GM19463 (cell line): Measurements from ENCODE around the gene CAST.

Experiments
- ATAC-seq: cut with Tn5 transposase; IDR thresholded peaks from one replicate; pipeline ENCODE4 v1.9.1; 2021; ENCODE audit warnings: mild to moderate bottlenecking, moderate library complexity; ENCODE audit not compliant: unreplicated experiment

The CAST gene

DNA sequence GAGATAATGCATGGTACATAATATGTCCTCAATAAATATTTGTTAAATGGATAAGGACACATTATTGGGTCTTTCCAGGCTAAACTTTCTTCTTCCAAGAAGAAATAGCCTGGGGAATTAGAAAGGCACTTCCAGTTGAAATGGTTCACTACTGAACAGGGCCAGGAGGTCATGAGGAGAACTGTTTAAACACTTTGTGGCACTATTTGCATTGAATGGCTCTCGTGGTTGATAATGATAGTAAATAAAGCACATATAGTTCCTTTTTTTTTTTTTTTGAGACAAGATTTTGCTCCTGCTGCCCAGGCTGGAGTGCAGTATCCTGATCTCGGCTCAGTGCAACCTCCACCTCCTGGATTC, 19.9 kb upstream of the CAST start:
- no peak for ATAC-seq

DNA sequence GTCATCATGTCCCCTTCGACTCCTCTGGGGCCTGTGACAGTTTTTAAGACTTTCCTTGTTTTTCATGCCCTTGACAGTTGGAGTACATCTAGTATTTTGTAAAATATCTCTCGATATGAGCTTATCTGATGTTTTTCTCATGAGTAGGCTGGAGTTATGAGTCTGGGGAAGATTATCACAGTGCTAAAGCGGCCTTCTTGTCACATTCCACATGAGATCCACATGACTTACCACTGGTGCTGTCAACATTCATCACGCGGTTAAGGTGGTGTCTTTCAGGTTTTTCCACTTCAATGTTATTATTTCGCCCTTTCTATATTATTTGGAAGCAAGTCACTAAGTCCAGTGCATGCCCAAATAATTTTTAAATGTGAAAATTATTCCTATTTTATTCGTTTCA, 17.1 kb upstream of the CAST start:
- no peak for ATAC-seq

DNA sequence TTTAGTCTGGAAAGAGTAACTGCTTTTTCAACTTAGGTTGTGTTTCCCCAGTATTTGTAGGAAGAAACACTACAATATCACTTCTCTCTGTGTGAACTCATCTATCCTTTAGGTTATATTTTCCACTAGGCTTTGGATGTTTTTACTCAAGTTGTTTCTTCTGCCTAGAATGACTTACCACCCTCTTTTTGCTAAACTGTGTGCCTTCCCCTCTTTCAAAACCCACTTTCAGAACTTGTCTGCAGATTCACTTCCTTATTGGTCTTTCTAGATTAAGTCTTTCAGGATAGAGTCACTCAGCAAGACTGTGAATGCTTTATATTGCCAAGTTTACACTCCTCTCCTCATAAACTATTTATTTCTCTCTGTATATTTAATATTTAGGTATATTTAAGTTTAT, 14.2 kb upstream of the CAST start:
- peak; percentile 76 for ATAC-seq

DNA sequence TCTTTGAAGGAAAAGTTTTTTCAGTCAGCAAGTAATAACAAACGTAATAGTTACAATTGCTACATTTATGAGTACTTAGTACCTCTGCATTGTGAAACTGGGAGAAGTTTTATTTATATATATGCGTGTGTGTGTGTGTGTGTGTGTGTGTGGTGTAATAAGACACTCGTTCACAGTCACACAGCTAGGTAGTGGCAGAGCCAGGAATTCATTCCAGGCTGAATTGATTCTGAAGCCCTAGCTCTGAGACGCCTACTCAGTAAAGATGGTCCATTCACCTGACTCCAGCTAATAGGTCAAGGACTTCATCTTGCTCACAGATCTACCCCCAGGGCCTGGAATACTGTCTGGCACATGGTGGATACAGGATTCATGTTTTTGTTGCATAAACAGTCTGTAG, 13.6 kb upstream of the CAST start:
- ATAC-seq, result no peak

DNA sequence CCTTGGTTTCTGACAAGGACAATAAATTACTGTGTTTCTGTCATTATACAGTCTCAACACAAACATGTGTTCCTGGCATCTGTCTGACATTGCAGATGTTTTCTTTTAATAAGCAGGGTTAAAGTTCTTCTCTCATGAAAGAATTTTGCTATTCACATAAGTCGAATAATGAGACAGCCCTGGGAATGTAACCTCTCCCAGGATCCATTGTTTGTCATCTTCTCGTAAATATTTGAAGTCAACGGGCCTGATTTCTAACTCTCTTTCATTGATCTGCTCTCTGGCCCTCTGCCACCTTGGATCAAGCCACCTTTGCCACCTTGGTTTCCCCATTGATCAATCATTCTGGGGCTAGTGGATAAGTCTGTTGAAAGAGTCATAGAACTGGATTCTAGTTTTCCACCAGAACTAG, 12.9 kb upstream of the CAST start:
- ATAC-seq, result no peak

DNA sequence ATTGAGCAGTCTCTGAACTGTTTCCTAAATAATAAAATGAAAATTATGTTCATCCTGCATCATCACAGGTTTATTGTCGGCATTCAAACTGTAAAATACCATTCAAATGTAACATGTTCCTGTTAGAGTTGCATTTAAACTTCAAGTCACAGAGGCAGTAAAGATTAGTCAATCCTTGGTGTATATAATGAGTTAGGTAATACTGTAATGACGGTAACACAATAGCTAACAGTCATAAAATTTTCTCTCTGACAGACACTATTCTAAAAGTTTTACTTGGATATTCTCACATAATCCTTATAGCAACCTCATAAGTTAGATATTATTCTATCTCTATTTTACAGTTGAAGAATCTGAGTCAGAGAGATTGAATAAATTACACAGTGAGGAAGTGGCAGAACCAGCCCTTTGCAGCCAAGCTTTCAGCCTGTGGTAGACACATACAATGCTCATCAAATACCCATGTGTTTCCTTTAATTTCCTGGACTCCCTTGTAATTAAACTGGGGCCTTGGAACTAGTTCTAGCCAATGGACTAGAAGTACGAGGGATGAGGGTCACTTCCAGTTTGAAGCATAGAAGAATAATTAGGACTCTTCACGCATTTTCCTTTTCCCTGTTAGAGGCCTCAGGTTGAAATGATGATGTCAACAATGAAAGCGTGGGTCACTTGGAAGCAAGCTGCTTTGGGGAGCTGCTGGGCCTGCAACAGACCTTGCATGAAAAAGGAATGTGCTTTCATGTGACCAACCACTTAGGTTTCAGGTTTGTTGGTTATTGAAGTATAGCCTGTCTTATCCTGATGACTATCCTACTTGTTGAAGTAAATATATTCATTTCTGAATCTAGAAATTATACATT, 12.3 kb upstream of the CAST start:
- no peak for ATAC-seq

DNA sequence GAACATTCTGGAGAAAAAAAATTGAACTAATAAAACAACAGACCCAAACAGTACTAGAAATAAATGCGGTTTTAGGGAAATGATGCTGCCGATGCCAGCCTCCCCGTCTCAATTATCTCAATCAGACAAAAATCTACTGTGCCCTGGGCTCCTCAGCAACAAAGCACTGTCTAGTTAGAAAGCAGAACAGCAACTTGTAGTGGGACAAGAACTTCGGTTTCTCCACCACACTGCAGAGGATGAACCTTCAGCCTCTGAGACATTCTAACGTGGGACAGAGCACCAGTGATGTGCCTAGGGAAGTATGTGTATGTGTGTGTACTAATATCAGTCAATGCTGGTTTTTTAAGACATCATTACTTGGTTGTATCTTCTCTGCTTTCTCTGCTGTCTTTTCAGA, 11.1 kb upstream of the CAST start:
- ATAC-seq, result no peak

DNA sequence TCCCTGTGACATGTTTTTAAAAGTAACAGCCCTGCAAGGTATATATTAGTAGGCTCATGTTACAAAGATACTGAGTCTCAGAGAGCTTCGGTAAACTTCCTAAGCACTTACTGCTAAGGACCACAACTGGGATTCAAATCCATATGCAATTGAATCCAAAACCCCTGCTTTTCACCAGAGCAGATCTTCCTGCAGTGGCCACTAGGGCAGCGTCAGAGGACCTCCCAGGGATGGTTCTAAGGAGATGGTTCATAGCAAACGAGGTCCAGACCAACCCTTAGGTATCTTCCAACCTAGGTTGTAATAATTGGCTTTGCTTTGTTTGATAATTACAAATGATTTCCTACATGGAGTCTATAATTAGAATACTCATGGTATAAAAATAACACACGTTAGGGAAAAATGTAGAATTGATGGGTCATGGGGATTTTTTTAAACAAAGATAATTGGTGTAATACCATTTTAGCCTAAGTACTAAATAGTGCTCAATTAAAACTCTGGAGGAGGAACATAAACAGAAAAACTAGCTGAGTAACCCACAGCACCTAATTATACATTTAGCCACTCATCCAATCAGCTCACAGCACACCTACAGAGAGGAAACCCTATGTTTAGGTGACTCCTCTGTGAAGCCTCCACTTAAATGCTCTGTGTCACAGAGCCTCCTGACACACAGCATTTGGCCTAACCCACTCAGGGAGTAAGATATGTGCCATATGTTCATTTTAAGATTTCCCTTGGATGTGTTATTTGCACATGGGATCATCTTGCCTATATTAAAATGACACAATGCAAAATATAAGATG, 10.0 kb upstream of the CAST start:
- ATAC-seq, result no peak

DNA sequence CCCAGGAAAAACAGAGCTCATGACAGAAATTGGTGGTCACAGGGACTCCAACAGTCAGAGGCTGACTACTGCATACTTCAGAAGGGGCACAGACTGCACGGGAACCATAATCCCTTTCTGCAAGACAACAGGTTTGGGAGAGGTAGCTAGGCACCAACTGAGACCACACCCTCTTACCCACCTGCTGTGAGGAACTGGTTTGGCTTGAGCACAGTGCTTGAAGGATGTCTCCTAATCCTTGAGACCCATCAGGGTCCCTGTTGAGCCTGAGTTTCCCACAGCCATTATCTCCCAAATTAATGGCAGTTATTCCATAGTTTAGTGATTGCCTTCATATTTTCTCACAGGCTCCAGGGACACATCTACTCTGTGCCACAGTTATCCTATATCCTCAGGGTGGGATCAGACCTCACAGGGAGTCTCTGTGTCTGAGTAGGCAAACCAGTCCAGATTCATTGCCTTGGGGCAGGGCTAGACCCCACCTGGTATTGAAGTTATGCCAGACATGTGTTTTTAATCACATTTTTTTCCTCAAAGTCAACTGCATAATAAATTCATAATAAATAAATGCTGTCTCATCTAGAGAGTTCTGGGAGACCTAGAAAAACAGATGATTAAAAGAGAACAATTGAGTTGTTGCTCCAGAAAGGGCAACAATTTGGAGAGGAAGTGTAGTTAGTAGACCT, 9.3 kb upstream of the CAST start:
- no peak for ATAC-seq

DNA sequence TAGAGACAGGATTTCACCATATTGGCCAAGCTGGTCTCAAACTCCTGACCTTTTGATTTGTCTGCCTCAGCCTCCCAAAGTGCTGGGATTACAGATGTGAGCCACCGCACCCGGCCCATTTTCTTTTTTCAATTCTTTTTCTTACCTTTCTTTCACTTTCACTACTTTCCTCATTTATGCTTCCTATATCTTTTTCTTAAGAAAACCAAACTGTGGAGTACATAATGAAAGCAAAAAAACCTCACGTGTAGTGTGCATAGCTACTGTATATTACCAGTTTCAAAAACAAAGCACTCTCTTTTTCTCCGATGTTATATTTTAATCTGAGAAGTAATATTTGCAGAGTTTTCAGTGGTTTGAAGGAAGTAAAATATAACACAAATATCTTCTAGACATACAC, 8.0 kb upstream of the CAST start:
- ATAC-seq, result no peak

DNA sequence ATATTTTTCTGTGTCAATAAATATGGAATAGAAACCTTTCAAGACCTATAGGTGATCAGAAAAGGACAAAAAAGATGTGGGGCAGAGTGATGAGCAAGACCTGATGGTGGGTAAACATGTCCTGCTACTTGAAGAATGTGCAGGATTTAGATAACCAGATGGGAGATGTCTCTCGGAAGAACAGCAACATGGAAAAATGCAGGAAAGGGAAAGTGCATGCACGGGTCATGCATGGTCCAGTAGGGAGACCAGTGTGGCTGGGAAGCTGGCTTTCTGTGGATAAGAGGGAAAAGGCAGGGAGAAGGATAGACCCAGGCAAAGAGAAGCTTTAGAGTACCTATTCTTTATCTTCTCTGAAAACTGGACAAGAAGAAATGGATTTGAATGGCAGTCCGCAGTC, 7.1 kb upstream of the CAST start:
- ATAC-seq, result no peak

DNA sequence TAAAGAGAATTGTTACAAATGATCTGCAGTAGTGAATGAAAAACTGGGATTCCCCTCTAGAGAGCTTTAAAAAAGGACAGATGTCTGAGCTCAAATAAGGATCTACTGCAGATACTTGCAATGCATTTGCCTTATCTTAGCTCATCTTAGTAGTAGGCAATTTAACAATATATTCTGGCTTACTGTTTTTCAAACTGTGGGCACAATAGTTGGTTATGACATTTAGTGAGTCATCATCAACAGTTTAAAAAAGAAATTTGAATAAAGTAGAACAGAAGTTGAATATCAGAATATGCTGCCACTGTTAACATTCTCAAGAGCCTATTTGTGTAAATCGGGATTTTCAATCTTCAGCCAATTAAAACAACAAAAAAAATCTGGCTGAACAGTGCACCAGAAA, 6.7 kb upstream of the CAST start:
- ATAC-seq, result no peak

DNA sequence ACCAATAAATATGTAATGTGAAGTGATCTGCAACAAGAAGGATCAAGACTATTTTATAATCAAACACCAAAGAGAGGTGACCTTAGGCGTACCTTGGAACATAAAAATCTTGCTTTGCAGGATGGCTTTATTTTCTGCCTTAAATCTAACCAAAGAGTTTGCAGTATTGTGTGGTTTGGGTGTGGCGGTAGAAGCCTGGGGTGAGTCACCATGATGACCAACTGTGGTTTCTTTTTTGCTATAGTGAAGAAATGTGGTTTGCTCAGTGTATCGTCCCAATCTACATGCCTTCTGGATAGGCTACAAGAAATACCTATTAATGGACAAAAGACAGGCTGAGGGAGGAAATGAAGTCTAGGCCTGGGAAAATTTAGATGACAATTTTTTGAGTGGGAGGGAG, 5.1 kb upstream of the CAST start:
- ATAC-seq, result peak; percentile 68

DNA sequence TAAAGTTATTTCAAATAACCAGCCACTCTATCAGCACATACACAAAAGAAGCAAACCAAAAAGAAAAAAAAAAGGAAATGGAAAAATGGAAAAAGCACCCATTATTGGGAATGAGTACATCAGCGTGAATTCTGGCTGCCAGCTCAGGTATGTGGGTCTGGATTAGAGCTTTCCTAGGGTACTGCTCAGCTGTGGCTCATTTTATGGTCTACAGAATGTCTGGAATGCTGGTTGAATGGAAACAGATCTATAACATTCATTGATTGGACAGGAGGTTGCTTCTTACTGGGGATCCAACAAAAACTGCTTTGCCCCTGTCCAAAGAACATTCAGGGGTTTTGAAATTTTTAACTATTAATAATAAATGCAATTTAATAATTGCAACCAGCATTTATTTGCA, 3.9 kb upstream of the CAST start:
- no peak for ATAC-seq

DNA sequence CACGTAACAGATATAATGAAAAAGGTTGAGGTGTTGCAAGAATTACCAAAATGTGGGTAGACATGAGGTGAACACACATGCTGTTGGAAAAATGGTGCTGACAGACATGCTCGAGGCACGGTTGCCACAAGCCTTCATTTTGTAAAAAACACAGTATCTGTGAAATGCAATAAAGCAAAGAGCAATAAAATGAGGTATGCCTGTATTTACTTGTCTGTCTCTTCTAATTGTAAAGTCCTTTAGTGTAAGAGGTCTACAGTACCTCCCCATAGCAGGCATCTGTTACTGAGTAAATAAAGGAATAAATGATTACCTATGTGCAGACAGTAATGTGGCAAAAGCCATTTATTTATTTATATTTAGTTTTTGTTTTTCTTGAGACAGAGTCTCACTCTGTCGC, 3.0 kb upstream of the CAST start:
- ATAC-seq, result no peak

DNA sequence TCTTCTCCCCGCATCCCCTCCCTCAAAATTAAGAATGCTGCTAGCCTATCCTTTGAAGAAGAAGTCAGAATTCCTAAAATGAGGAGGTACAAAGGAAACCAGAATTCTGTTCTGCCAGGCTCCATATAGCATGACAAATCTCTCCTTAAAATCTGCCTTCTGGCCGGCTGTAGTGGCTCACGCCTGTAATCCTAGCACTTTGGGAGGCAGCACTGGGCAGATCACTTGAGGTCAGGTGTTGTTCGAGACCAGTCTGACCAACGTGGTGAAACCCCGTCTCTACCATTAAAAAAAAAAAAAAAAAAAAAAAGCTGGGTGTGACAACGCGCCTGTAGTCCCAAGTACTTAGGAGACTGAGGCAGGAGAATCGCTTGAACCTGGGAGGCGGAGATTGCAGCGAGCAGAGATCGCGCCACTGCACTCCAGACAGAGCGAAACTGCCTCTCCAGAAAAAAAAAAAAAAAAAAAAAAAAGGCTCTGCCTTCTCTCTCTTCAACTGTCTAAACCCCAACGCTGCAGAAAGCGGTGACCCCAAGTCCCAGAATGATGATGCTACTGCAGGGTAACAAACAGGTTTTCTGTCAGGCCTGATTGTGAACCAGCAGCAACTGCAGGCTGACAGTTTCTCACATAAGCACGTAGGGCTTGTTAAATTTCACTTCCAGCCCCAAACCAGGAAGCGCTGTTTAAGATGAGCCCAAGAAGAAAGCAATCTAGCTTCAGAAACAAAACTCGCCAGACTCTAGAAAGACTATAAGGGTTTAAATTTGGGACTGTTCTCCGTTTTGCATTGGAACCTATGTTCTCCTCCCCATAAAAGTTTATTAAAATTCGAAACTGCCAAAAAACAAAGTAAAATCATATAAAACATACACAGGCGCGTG, 963 bp upstream of the CAST start:
- no peak for ATAC-seq

DNA sequence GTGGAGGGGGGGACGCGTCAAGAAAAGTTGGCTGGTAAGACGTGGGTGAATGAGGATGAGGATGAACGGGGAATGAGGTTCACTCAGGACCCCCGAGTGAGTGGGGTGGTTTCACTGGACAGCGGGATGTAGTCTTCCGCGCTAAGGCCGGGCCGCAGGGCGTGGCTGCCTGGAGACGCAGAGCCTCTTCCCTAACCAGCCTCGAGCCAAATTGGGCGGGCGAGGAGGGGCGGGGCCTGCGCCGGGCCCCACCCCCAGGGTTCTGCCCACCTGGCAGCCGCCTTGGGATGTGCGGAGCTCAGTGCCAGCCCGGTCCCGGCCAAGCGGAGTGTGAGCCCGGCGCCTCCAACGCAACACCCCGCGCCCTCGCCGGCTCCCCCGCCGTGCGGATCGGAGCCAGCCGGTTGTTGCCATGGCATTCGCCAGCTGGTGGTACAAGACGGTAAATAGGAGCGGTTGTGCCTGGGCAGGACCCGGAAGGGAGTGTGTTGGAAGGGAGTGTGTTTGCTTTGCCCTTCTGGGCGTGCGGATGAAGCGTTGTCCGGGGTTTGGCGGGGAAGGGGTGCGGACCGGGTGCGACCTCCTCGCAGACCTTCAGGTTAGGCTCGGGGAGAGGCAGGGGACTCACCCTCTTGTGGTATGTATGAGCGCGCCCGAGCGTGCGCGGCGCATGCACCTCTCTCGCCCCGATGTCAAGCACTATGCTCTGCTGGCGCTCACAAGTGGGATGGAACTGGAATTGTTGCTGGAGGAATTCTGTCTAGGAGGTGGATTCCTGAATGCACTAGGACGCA, 746 bp downstream of the CAST start:
- peak; percentile 76 for ATAC-seq

DNA sequence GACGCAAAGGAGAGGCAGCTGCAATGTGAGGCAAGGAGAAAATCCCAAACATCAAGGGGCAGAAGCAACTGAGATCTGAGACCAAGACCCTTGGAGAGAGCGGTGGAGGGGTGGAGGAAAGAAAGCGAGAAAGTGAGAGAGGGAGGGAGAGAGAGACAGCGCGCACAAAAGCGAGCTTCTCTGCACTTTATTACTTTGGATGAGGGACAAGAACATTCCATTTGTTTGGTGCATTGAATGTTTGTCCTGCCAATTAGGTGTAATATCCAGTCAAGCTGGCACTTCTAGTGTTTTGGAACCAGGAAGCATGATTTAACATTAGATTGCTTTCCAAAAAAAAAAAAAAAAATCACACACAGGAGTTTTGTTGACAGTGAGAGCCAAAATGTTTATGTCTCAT, 1.4 kb downstream of the CAST start:
- ATAC-seq, result no peak

DNA sequence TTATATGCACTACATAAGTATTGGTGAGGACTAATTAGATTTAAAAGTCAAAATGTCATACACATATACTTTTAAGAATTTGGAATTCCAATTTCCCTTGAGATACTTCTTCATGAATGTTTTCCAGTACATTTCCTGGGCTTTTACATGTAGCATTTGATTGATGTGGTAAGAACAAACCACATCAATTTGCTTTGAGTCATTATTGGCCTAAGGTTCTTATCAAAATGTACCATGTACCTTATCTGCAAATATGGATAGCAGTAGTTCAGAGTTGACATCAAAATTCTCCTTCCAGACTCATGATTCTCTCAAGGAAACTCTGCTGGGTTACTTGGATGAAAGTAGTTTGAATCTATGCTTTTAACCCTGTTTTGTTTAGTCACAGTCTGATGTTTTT, 2.5 kb downstream of the CAST start:
- ATAC-seq, result no peak

DNA sequence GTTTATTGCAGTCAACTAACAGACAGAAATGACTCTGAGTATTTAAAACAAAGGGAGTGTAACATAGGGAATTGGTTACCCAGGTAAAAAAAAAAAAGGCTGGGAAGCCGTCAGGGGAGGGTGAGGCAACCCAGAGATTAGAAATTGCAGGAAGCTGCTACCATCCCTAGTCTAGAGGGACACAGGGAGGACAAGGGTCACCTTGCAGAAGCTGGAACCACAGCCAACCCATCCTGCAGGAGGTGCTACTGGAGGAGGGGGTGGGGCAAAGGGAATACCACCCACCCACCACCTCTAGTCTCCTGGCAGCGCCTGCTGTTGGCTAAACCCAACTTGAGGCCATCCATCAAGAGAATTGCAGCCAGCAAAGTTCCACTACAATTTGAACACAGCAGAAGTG, 6.5 kb downstream of the CAST start:
- ATAC-seq, result no peak
